IPS-20b (cell line): ENCODE measurements around the gene XRCC5.

ENCODE experiments used
- H3K27ac ChIP-seq: one replicate; pipeline ENCODE4 v1.5.1; 2013; ENCODE audit warnings: low read length
- H3K27me3 ChIP-seq: 2 replicates; pipeline ENCODE4 v1.6.1; 2013; ENCODE audit warnings: mild to moderate bottlenecking, low read length, inconsistent platforms; ENCODE audit not compliant: insufficient read depth
- H3K36me3 ChIP-seq: 2 replicates; pipeline ENCODE4 v1.6.1; 2013; ENCODE audit warnings: low read depth, mild to moderate bottlenecking, inconsistent platforms, low read length, moderate library complexity; ENCODE audit not compliant: insufficient read depth
- H3K4me1 ChIP-seq: 2 replicates; pipeline ENCODE4 v1.6.1; 2013; ENCODE audit warnings: mild to moderate bottlenecking, control low read depth, inconsistent platforms, low read length, moderate library complexity; ENCODE audit not compliant: insufficient read depth
- H3K4me3 ChIP-seq: 2 replicates; pipeline ENCODE4 v1.5.1; 2013; ENCODE audit warnings: mild to moderate bottlenecking, low read length, inconsistent platforms
- H3K9ac ChIP-seq: 2 replicates; pipeline ENCODE4 v1.6.1; 2013; ENCODE audit warnings: low read depth, mild to moderate bottlenecking, inconsistent platforms, low read length, moderate library complexity
- H3K9me3 ChIP-seq: 2 replicates; pipeline ENCODE4 v1.6.1; 2013; ENCODE audit warnings: mild to moderate bottlenecking, low read depth, low read length, inconsistent platforms; ENCODE audit not compliant: insufficient read depth

Gene XRCC5

DNA sequence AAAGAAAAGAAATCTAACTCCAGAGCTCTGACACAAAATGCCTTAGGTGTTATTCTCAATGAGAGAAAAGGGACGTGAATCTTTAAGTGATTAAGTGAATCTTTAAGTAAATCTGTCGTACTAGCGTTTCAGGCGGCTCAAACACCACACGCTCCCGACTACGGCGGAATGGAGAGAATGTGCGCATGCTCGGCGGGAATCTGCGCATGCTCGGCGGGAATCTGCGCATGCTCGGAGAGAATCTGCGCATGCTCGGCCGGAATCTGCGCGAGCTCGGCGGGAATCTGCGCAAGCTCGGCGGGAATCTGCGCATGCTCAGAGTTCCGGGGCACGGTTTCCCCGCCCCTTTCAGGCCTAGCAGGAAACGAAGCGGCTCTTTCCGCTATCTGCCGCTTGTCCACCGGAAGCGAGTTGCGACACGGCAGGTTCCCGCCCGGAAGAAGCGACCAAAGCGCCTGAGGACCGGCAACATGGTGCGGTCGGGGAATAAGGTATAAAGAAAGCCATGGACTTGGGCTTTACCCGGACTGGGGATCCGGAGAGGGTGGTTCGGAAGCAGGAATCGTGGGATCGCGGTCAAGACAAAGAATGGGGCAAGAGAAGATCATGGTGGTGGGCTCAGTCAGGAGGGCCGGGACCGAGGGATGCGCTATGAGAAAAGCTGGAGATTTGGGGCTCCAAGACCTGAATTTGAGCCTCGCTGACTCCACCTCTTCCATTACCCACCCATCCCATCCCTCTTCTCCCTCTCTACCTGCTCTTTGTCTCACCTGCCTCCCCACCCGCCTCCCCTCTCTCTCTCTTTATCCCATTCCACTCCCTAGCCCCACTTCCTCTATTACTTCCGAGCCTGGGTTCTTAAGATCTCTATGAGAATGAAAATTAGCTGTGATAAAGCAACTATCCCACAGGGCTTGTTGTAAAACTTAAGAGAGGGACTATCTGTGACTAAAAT lies at the start of gene XRCC5:
Gene XRCC5, plus strand, starts transcription at position 382 of the 955 bp plus-strand sequence. Its CDS starts 89 bp downstream, at position 471.
- Histone ChIP-seq H3K4me3 (peak within 1 kb of the TSS; percentile 99), H3K27me3 (no peaks in the 10 kb centered on the region), H3K36me3 (peaks cover 47% of the 10 kb centered on the region), H3K9me3 (no peaks in the 10 kb centered on the region), H3K9ac (peak within 1 kb of the TSS; percentile 100), H3K27ac (peak within 1 kb of the TSS; percentile 78), H3K4me1 (peaks cover 11% of the 10 kb centered on the region; the same call in 1 of the 2 replicates)

DNA sequence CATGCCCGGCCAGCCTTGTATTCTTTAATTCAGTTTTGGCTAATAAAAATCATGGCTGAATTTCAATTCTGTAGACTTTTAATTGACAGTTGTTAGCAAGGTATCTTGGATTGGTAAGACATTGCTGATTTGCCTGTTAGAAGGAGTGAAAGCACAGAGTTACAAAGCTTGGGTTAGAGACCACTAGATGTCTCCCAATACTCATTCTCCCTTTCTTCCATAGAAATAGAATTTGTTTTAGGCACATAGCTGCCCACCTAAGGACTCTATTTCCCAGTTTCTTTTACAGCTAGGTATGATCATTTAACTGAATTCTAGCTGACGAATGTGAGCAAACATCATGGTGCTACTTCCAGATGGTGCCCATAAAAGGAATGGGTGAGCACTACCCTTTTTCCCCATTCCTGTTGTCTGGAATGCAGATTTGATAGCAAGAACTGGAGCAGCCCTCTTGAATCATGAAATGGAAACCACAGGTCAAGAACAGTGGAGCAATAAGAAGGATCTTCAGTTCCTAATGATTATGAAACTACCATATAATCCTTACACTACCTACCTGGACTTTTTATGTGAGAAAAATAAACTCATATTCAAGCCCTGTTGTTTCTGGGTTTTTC lies 45.0 kb upstream of the XRCC5 start:
- Histone ChIP-seq H3K36me3 (peaks cover 34% of the 10 kb centered on the region), H3K9ac (no peak overlapping the region), H3K4me1 (0 out of 2 replicates have a peak, but pooled peaks cover 3% of the 10 kb centered on the region), H3K4me3 (no peak overlapping the region), H3K27me3 (no peaks in the 10 kb centered on the region), H3K27ac (no peak overlapping the region), H3K9me3 (no peaks in the 10 kb centered on the region)

DNA sequence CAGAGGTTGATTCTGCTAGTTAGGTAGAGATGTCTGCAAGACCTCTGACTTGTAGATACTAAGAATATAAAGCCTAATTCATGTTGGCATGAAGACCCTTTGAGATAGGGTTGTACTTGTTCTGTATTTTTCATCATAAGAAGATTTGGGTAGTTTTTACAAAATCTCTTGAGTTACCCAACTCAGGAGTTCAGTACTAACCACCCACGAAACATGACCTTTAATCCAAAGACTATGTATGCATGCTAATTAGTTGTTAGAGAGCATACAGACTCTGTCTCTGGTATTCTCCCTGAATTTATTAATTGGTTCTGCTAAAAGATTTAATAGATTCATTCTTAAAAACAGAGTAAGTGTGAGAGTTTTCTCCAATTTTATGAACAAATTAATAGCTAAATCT lies 44.5 kb upstream of the XRCC5 start:
- Histone ChIP-seq H3K27ac (no peak overlapping the region), H3K4me1 (0 out of 2 replicates have a peak, but pooled peaks cover 3% of the 10 kb centered on the region), H3K9me3 (no peaks in the 10 kb centered on the region), H3K36me3 (peaks cover 29% of the 10 kb centered on the region), H3K4me3 (no peak overlapping the region), H3K9ac (no peak overlapping the region), H3K27me3 (no peaks in the 10 kb centered on the region)

DNA sequence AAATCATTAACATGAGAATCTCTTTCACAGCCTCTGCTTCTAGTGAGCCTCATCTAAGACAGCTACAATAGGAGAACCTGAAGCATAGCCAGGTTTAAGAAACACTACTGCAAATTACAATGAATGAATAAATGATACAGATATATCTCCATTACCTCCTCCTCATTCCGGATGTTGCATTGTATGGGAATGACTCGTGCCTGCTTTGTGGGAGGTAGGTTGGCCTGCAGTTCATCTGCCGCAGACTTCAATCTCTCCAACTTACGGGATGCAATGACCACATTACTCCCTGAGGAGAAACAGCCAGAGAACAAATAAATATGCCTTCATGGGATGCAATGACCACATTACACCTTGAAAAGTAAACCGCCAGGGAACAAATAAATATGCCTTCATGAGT lies 42.9 kb upstream of the XRCC5 start:
- H3K4me3 ChIP-seq = no peak overlapping the region
- 0 out of 2 replicates have a peak, but pooled peaks cover 3% of the 10 kb centered on the region for H3K4me1 ChIP-seq
- H3K27me3 ChIP-seq = no peaks in the 10 kb centered on the region
- no peaks in the 10 kb centered on the region for H3K9me3 ChIP-seq
- peaks cover 28% of the 10 kb centered on the region for H3K36me3 ChIP-seq
- H3K9ac ChIP-seq = no peak overlapping the region
- H3K27ac ChIP-seq = no peak overlapping the region

- 0 out of 2 replicates have a peak, but pooled peaks cover 3% of the 10 kb centered on the region for H3K4me1 ChIP-seq
- H3K4me3 ChIP-seq = no peak overlapping the region
- H3K9me3 ChIP-seq = no peaks in the 10 kb centered on the region
- no peaks in the 10 kb centered on the region for H3K27me3 ChIP-seq
- peaks cover 28% of the 10 kb centered on the region for H3K36me3 ChIP-seq
- H3K27ac ChIP-seq = no peak overlapping the region
- H3K9ac ChIP-seq = no peak overlapping the region
Measured at GRCh38 chr2:216069028-216069427, 40.1 kb upstream of the XRCC5 start.

- Histone ChIP-seq H3K9ac (no peak overlapping the region), H3K27ac (no peak overlapping the region), H3K4me1 (0 out of 2 replicates have a peak, but pooled peaks cover 3% of the 10 kb centered on the region), H3K27me3 (no peaks in the 10 kb centered on the region), H3K9me3 (no peaks in the 10 kb centered on the region), H3K36me3 (peaks cover 16% of the 10 kb centered on the region), H3K4me3 (no peak overlapping the region)
Measured at GRCh38 chr2:216070195-216070594, 39.0 kb upstream of the XRCC5 start.

- H3K36me3 ChIP-seq = peaks cover 16% of the 10 kb centered on the region; the same call in 1 of the 2 replicates
- 0 out of 2 replicates have a peak, but pooled peaks cover under 1% of the 10 kb centered on the region for H3K4me1 ChIP-seq
- H3K27ac ChIP-seq = no peak overlapping the region
- no peaks in the 10 kb centered on the region for H3K9me3 ChIP-seq
- H3K9ac ChIP-seq = no peak overlapping the region
- H3K4me3 ChIP-seq = no peak overlapping the region
- H3K27me3 ChIP-seq = no peaks in the 10 kb centered on the region
Measured at GRCh38 chr2:216071111-216071851, 37.9 kb upstream of the XRCC5 start.

- Histone ChIP-seq H3K9me3 (no peaks in the 10 kb centered on the region), H3K36me3 (peaks cover 17% of the 10 kb centered on the region; the same call in 1 of the 2 replicates), H3K4me3 (no peak overlapping the region), H3K4me1 (no peaks in the 10 kb centered on the region), H3K27ac (no peak overlapping the region), H3K9ac (no peak overlapping the region), H3K27me3 (no peaks in the 10 kb centered on the region)
Measured at GRCh38 chr2:216072473-216072872, 36.7 kb upstream of the XRCC5 start.

DNA sequence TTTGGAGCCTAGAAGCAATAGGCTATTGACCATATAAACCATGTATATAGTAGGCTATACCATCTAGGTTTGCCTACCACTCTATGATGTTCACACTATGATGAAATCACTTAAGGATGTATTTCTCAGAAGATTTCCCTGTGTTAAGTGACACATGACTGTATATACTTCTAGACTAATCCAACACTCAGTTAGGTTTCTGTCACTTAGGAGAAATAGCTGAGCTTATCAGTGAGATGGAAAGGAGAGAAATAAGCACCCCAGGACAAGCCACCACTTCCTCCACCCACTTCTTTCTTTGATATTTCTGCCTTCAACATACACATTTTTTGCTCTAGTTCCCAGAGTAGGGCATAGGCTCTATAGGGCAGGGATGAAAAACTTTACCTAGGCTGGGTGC lies 35.4 kb upstream of the XRCC5 start:
- H3K4me3 ChIP-seq = no peak overlapping the region
- peaks cover 17% of the 10 kb centered on the region; the same call in 1 of the 2 replicates for H3K36me3 ChIP-seq
- H3K9me3 ChIP-seq = no peaks in the 10 kb centered on the region
- no peaks in the 10 kb centered on the region for H3K4me1 ChIP-seq
- H3K27ac ChIP-seq = no peak overlapping the region
- no peak overlapping the region for H3K9ac ChIP-seq
- no peaks in the 10 kb centered on the region for H3K27me3 ChIP-seq

DNA sequence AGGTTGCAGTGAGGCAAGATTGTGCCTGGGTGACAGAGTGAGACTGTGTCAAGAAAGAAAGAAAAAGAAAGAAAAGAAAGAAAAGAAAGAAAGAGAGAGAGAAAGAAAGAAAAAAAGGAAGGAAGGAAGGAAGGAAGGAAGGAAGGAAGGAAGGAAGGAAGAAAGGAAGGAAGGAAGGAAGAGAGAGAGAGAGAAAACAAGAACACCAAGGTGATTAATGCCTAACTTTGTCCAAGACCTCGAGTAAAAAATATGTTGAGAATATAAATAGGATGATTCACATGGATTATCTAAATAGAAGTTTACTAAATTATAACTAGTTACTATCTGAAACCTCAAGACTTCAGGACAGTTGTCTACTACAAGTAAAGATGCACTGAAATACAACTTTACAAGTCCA lies 34.8 kb upstream of the XRCC5 start:
- Histone ChIP-seq H3K4me1 (no peaks in the 10 kb centered on the region), H3K27me3 (no peaks in the 10 kb centered on the region), H3K36me3 (peaks cover 17% of the 10 kb centered on the region; the same call in 1 of the 2 replicates), H3K9me3 (no peaks in the 10 kb centered on the region), H3K27ac (no peak overlapping the region), H3K4me3 (no peak overlapping the region), H3K9ac (no peak overlapping the region)

DNA sequence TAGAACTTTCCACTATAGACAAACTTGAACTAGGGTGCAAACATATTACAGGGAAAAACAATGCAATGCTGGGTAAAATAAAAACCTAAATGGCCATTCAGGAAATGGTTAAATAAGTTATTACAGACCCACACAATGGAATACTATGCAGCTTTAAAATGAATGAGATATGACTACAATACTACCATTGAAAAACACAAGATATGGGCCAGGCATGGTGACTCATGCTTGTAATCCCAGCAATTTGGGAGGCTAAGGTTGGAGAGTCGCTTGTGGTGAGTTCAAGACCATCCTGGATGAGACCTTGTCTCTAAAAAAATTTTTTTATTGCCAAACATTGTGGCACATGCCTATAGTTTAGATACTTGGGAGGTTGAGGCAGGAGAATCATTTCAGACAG lies 34.4 kb upstream of the XRCC5 start:
- H3K27me3 ChIP-seq = no peaks in the 10 kb centered on the region
- H3K9me3 ChIP-seq = no peaks in the 10 kb centered on the region
- no peak overlapping the region for H3K27ac ChIP-seq
- peaks cover 17% of the 10 kb centered on the region; the same call in 1 of the 2 replicates for H3K36me3 ChIP-seq
- no peak overlapping the region for H3K4me3 ChIP-seq
- no peak overlapping the region for H3K9ac ChIP-seq
- no peaks in the 10 kb centered on the region for H3K4me1 ChIP-seq
